Neural crest cell (in vitro differentiated cells): ENCODE results near the gene PRKN. TPM values are rescaled to one million over a fixed set of nuclear protein-coding genes. Genes with fewer than 3 reads are reported as not detected.

ENCODE experiments used
- DNase-seq: peaks from one replicate; pipeline ENCODE4 v3.0.0; 2021; ENCODE audit warnings: low read depth, mixed read lengths, low spot score
- H3K27ac Mint-ChIP-seq: one replicate; pipeline ENCODE4 v1.8.0; 2021; ENCODE audit warnings: mild to moderate bottlenecking, mixed read lengths; ENCODE audit not compliant: unreplicated experiment
- H3K27me3 Mint-ChIP-seq: 2 replicates; pipeline ENCODE4 v1.8.0; 2021; ENCODE audit warnings: low read depth, mild to moderate bottlenecking, mixed read lengths
- H3K36me3 Mint-ChIP-seq: 2 replicates; pipeline ENCODE4 v1.8.0; 2021; ENCODE audit warnings: low read depth, mild to moderate bottlenecking, mixed read lengths
- H3K4me1 Mint-ChIP-seq: 2 replicates; pipeline ENCODE4 v1.8.0; 2021; ENCODE audit warnings: mixed read lengths
- H3K4me3 Mint-ChIP-seq: one replicate; pipeline ENCODE4 v1.8.0; 2021; ENCODE audit warnings: mild to moderate bottlenecking, mixed read lengths
- H3K9me3 Mint-ChIP-seq: 2 replicates; pipeline ENCODE4 v1.8.0; 2021; ENCODE audit warnings: mixed read lengths
- total RNA-seq: library from RNA; stranded (reverse); gene quantifications from 2 replicates; pipeline ENCODE4 v1.2.1, GENCODE V29; 2021
- TF ChIP-seq, protein P1 (sequence below): fragments of 200-600 bp; sonication (generic); conservative IDR thresholded peaks from 2 replicates; pipeline ENCODE4 v1.5.0; 2021; ENCODE audit warnings: antibody characterized with exemption, mild to moderate bottlenecking

Gene PRKN
- total RNA-seq, 1 donor from 2014 or later = 3.2 TPM

DNA sequence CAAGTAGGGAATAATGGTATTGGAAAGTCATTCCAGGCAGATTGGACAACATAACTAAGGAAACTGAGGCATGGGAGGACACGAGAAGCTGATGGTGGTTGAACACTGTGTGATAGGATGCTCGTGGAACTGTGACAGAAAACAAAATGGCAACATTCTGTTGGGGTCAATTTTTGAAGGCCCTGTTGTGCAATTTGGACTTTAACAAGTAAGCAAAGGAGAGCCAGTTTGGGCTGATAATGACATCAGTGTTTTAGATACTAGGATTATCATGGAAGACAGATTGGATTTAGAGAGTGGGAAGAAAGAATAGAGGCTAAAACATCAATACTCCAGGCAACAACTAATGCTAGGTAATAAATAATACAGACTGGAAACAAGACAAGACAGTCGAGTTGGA, 53.1 kb downstream of the PRKN start:
- no peak for DNase-seq
- Mint-ChIP-seq H3K4me1 (peaks cover 8% of the 10 kb centered on the region), H3K36me3 (no peaks in the 10 kb centered on the region), H3K27ac (no peak overlapping the region), H3K27me3 (no peaks in the 10 kb centered on the region), H3K4me3 (no peak overlapping the region), H3K9me3 (peaks cover 5% of the 10 kb centered on the region)
- TF ChIP-seq, protein P1, sequence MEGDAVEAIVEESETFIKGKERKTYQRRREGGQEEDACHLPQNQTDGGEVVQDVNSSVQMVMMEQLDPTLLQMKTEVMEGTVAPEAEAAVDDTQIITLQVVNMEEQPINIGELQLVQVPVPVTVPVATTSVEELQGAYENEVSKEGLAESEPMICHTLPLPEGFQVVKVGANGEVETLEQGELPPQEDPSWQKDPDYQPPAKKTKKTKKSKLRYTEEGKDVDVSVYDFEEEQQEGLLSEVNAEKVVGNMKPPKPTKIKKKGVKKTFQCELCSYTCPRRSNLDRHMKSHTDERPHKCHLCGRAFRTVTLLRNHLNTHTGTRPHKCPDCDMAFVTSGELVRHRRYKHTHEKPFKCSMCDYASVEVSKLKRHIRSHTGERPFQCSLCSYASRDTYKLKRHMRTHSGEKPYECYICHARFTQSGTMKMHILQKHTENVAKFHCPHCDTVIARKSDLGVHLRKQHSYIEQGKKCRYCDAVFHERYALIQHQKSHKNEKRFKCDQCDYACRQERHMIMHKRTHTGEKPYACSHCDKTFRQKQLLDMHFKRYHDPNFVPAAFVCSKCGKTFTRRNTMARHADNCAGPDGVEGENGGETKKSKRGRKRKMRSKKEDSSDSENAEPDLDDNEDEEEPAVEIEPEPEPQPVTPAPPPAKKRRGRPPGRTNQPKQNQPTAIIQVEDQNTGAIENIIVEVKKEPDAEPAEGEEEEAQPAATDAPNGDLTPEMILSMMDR = no peak

DNA sequence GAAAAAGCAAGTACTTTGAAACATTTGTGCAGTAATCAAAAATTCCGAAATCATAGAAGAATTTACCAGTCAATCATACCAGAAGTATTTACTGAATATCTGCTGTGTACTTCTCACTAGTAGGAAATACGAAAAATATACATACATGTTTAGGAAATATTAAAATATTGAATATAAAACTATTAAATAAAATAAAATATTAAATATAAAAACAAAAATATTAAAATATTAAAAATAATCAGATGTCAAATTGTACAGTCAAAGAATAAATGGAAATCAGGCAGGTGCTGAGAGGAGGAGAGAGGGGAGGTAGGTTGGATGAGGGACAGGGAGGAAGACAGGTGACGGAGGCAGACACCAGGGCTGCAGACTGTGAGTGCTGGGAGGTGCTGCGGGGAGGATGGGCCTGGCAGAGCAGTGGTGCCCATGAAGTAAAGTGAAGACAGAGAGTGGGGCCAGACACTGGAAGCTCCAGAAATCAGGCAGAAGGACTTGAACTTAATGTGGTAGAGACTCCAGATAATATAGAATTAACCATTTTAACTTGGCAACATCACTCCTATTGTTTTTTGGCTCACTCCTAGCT, 55.9 kb downstream of the PRKN start:
- H3K36me3 Mint-ChIP-seq = no peaks in the 10 kb centered on the region
- H3K27me3 Mint-ChIP-seq = no peaks in the 10 kb centered on the region
- no peak overlapping the region for H3K4me3 Mint-ChIP-seq
- peaks cover 8% of the 10 kb centered on the region for H3K4me1 Mint-ChIP-seq
- peaks cover 5% of the 10 kb centered on the region for H3K9me3 Mint-ChIP-seq
- no peak for DNase-seq
- H3K27ac Mint-ChIP-seq = no peak overlapping the region
- TF ChIP-seq, protein P1 = no peak

DNA sequence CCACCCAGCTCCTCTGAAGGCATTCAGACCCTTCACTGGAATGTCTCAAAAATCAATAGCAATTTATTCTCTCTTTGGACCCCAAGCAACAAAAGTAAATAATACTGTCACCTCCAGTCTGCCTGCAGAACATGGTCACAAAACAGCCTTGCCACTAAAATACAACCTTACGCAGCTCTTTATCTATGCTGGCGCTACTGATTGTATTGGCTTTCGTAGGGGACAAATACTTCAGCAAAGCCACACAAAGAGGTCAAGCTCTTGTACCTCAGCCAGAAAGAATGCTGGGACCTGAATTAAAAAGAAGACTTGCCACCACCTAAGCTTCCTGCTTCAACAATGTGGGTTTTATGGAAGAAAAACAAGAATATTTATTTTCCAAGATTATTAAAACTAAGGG, 57.2 kb downstream of the PRKN start:
- Mint-ChIP-seq H3K27me3 (no peaks in the 10 kb centered on the region), H3K36me3 (no peaks in the 10 kb centered on the region), H3K27ac (no peak overlapping the region), H3K9me3 (peaks cover 9% of the 10 kb centered on the region), H3K4me3 (no peak overlapping the region), H3K4me1 (peaks cover 9% of the 10 kb centered on the region)
- TF ChIP-seq, protein P1 = no peak
- no peak for DNase-seq

DNA sequence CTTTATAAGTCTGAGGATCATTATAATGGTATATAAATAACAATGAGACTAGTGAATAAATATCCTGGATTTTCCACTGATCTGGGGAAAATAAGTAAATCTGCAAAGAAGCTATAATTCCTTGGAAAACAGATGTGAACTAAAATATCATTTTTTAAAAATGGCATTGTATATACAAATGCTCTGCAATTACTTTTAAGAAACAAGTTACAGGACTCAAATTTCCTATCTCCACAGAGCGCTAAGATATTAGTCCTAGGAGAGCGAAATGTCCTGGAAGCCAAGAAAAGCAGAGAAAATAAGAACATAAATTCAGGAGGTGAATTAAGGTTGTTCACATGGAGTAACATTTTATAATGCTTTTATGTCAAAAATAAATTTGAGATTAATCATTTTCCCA, 61.3 kb downstream of the PRKN start:
- Mint-ChIP-seq H3K9me3 (peaks cover 14% of the 10 kb centered on the region), H3K4me3 (no peak overlapping the region), H3K27me3 (no peaks in the 10 kb centered on the region), H3K4me1 (peaks cover 17% of the 10 kb centered on the region), H3K27ac (no peak overlapping the region), H3K36me3 (peaks cover 8% of the 10 kb centered on the region)
- TF ChIP-seq, protein P1 = no peak
- no peak for DNase-seq

DNA sequence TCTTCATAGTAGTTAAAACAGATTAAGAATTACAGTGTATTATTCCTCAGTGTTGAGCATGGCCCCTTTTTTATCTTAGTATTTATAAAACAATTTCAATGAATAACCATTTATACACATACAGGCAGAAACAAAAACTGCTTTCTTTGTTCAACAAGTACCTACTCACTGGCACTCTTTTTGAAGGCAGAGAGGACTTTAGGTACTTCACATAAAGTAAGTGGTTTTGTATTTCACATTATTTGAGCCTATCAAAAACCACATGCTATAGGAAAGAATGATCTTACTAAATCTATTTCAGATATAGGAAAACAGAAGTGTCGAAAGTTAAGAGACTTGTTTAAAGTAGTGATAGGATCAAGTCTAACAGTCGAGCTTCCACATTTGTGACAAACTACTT, 73.8 kb downstream of the PRKN start:
- H3K9me3 Mint-ChIP-seq = peaks cover 7% of the 10 kb centered on the region
- TF ChIP-seq, protein P1 = no peak
- peaks cover 5% of the 10 kb centered on the region for H3K36me3 Mint-ChIP-seq
- H3K4me3 Mint-ChIP-seq = no peak overlapping the region
- no peaks in the 10 kb centered on the region for H3K27me3 Mint-ChIP-seq
- no peak overlapping the region for H3K27ac Mint-ChIP-seq
- H3K4me1 Mint-ChIP-seq = no peaks in the 10 kb centered on the region
- no peak for DNase-seq
